Measurements from ENCODE around the gene CDK14.

GRCh38 chr7:91164506-91164905 is 568.4 kb downstream of the CDK14 start:
- TF ChIP-seq CTCF (IDR thresholded peaks at IDR 0.05; ENCODE audit: low read depth, low read length) (no peak), EZH2phosphoT487 (IDR thresholded peaks at IDR 0.05; ENCODE audit: low read depth) (no peak)

Measured in OCI-LY3 (cell line).